Activated T-cell treated with anti-CD3 and anti-CD28 coated beads, Interleukin-2, amount 50 U/mL, for 24 hours (primary cell): ENCODE results near the gene VPS26A.
"Not testable (repeated sequence)": the region's sequence is repeated elsewhere in the genome, so short reads cannot be mapped to it uniquely, and the experiment has no call there.

Experiments
- DNase-seq: peaks from one replicate; pipeline ENCODE4 v3.0.0-alpha.2; 2020
- H3K27ac Mint-ChIP-seq: 2 replicates; pipeline ENCODE4 v1.8.0; 2020; ENCODE audit warnings: mild to moderate bottlenecking, mixed read lengths
- H3K27me3 Mint-ChIP-seq: 2 replicates; pipeline ENCODE4 v1.8.0; 2020; ENCODE audit warnings: mixed read lengths
- H3K36me3 Mint-ChIP-seq: 2 replicates; pipeline ENCODE4 v1.8.0; 2020; ENCODE audit warnings: low read depth, mixed read lengths
- H3K4me1 Mint-ChIP-seq: 2 replicates; pipeline ENCODE4 v1.8.0; 2020; ENCODE audit warnings: low read depth, mixed read lengths
- H3K4me3 Mint-ChIP-seq: 2 replicates; pipeline ENCODE4 v1.8.0; 2020; ENCODE audit warnings: mild to moderate bottlenecking, moderate library complexity, mixed read lengths
- H3K9me3 Mint-ChIP-seq: 2 replicates; pipeline ENCODE4 v1.8.0; 2020; ENCODE audit warnings: mixed read lengths

The VPS26A gene

DNA sequence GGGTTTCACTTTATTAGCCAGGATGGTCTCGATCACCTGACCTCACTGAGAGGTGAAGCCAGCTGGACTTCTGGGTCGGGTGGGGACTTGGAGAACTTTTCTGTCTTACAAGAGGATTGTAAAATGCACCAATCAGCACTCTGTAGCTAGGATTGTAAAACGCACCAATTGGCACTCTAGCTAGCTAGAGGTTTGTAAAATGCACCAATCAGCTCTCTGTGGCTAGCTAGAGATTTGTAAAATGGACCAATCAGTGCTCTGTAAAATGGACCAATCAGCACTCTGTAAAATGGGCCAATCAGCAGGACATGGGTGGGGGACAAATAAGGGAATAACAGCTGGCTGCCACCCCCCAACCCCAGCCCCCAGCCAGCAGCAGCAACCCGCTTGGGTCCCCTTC, 51.3 kb downstream of the VPS26A start:
- H3K4me3 Mint-ChIP-seq, H3K27ac Mint-ChIP-seq, H3K27me3 Mint-ChIP-seq, DNase-seq, H3K9me3 Mint-ChIP-seq: not testable (repeated sequence)
- Mint-ChIP-seq H3K4me1 (peaks cover 18% of the 10 kb centered on the region), H3K36me3 (peaks cover 38% of the 10 kb centered on the region)

DNA sequence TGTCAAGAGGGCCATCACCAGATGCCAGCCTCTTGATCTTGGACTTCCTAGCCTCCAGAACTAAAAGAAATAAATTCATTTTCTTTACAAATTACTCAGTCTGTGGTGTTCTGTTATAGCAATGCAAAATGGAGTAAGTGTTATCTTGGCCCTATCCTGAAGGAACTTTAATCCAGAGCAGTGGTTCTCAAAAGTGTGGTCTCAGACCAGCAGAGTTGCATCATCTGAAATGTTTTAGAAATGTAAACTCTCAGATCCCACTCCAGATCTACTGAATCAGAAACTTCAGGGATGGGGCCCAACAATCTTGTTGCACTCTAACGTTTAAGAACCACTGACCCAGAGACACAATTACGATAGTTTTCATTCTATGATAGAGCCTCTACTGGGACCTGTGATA, 52.8 kb downstream of the VPS26A start:
- H3K27ac Mint-ChIP-seq = no peak overlapping the region

DNA sequence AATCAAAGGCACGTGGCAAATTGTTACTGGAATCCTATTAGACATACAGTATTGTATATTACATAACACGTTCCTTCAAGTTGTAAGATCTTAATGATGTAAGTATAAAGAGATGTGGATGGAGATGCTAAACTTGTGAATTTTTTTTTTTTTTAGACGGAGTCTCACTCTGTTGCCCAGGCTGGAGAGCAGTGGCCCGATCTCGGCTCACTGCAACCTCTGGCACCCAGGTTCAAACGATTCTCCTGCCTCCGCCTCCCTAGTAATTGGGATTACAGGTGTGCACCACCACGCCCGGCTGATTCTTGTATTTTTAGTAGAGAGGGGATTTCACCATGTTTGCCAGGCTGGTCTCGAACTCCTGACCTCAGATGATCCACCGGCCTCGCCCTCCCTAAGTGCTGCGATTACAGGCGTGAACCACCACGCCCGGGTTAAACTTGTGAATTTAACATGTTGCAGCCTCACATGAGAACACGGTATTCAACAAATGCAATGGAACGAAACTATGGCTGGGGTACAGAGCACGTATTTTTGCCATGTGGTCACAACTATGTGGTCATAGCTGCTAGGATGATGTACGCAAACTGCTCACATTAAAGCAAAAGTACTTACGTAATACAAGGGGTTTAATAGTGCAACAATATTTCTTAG, 55.2 kb downstream of the VPS26A start:
- Mint-ChIP-seq H3K9me3 (no peaks in the 10 kb centered on the region), H3K27ac (peak overlapping the region; percentile 100), H3K36me3 (peaks cover 36% of the 10 kb centered on the region), H3K27me3 (no peaks in the 10 kb centered on the region), H3K4me1 (peaks cover 38% of the 10 kb centered on the region), H3K4me3 (peak overlapping the region; percentile 87)
- peak; percentile 64 for DNase-seq

More for the DNA sequence above, 52.8 kb downstream of the VPS26A start:
- peaks cover 27% of the 10 kb centered on the region for H3K4me1 Mint-ChIP-seq
- no peak overlapping the region for H3K4me3 Mint-ChIP-seq
- peaks cover 30% of the 10 kb centered on the region for H3K36me3 Mint-ChIP-seq
- DNase-seq = no peak
- no peaks in the 10 kb centered on the region for H3K27me3 Mint-ChIP-seq
- H3K9me3 Mint-ChIP-seq = no peaks in the 10 kb centered on the region

DNA sequence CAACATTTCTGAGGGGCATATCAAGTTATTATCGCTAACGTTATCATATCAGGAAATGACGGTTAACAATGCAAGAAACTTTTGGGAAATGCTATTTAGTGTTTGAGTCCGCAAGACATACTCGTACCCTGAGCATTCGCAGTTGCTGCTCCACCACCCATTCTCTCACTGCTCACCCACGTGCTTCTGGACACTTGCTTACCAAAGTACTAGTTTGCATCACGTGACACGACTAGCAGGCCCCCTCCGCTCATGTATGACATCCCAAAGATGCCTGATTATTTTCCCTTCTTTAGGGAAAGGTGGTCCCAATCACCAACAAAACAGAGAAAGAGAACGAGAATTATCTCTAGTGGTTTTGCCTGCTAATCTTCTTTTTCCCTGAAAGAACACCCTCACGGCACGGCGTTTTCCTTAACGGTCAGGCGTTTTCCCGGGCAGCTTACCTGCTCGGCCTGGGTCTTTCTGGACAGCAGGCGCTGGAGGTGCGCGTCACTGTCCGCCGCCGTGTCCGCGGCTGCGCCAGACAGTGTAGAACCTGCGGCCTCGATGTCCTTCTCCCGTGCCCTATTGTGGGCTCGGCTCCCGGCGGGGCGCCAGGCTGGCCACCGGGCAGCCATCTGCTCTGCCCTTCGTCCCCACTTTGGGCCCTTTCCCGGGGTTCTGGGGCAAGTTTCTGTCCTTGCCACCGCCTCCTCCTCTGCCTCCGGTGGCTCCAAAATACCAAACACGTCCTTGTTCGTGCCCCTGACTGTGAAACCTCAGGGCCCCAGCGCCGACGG, 56.0 kb downstream of the VPS26A start, which contains the start of gene SUPV3L1:
Gene SUPV3L1, plus strand, starts transcription at position 492 of the 782 bp plus-strand sequence. Its CDS starts 58 bp downstream, at position 550.
- DNase-seq = peak; percentile 94
- Mint-ChIP-seq H3K9me3 (no peaks in the 10 kb centered on the region), H3K27me3 (no peaks in the 10 kb centered on the region), H3K36me3 (peaks cover 43% of the 10 kb centered on the region), H3K4me1 (peaks cover 44% of the 10 kb centered on the region), H3K27ac (peak within 1 kb of the TSS; percentile 100), H3K4me3 (peak within 1 kb of the TSS; percentile 87)

DNA sequence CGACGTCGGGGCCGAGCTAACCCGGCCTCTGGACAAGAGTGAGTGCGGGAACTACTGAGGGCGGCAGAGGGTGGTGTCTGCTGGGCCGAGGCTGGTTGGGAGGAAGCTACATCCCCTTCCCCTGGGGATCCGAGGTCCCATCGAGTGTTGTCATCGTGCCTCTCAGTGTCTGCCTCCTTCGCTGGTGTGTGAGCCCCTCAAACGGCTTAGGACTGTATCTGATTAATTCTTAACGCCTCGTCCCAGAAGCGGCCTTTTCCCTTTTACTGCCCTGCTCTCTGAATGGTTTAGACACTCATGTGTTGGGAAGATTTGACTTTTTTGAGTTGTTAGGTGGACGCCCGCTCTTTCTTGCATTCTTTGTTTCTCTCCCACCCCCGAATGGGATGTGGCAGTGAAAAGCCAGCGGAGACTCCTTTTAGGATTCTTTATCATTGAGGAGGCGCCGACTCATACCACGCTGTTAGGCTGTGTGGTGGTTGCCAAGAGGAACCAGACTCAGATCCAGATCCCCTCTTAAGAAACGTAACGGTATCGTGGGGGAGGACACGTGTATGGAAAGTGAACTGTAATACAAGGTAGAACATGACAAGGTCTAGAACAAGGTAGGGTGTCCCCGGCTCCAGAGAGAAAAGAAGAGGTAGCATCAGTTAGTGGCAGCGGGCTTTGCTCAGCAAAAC, 56.7 kb downstream of the VPS26A start:
- Mint-ChIP-seq H3K9me3 (no peaks in the 10 kb centered on the region), H3K27ac (peak overlapping the region; percentile 100), H3K27me3 (no peaks in the 10 kb centered on the region), H3K4me1 (peaks cover 47% of the 10 kb centered on the region), H3K4me3 (peak overlapping the region; percentile 87), H3K36me3 (peaks cover 49% of the 10 kb centered on the region)
- DNase-seq = no peak

DNA sequence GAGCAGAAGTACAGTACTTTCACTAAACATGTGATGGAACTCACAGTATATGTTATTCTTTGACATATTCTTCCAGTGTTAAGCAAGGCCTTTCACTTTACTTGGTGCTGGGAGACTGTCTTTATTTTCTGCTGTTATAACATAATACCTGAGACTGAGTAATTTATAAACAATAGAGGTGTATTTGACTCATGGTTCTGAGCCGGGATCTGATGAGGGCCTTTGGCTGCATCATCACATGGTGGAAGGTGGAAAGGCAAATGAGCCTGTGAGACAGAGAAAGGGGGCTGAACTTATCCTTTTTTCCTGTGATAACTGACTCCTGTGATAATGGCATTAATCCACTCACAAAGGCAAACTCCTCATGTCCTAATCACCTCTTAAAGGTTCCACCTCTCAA, 57.5 kb downstream of the VPS26A start:
- Mint-ChIP-seq H3K27me3 (no peaks in the 10 kb centered on the region), H3K27ac (peak overlapping the region; percentile 100), H3K36me3 (peaks cover 57% of the 10 kb centered on the region), H3K9me3 (no peaks in the 10 kb centered on the region), H3K4me1 (peaks cover 48% of the 10 kb centered on the region), H3K4me3 (peak overlapping the region; percentile 87)
- no peak for DNase-seq

DNA sequence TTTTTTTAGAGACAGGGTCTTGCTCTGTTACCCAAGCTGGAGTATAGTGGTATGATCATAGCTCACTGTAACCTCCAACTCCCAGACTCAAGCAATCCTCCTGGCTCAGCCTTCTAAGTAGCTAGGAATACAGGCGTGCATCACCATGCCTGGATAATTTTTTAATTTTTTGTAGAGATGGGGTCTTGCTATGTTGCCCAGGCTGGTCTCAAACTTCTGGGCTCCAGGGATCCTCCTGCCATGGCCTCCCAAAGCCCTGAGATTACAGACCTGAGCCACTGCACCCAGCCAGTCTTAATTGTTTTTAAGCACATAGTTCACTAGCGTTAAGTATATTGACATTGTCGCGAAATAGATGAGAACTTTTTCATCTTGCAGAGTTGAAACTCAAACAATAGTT, 58.0 kb downstream of the VPS26A start:
- peaks cover 62% of the 10 kb centered on the region for H3K36me3 Mint-ChIP-seq
- H3K9me3 Mint-ChIP-seq = no peaks in the 10 kb centered on the region
- no peak overlapping the region for H3K27ac Mint-ChIP-seq
- peaks cover 48% of the 10 kb centered on the region for H3K4me1 Mint-ChIP-seq
- DNase-seq = no peak
- H3K4me3 Mint-ChIP-seq = peak overlapping the region; percentile 1
- H3K27me3 Mint-ChIP-seq = no peaks in the 10 kb centered on the region

DNA sequence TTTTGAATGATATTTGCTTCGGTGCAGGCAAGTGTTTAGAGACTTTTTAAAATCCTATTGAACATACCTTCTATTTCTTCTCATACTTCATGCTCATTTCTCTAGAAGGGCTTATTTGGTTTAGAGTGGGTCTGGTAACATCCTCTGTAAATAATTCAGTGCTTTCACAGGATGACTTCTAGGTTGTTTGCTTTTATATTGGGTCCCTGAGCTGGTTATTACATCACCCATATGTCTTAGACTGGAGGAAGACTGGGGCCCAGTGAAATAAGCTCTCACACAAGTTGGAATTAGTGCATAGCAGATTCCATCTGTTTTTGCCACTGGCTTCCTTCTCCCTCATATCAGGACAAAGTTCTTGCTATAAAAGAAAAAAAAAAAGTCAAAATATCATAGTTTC, 62.5 kb downstream of the VPS26A start:
- Mint-ChIP-seq H3K36me3 (peaks cover 87% of the 10 kb centered on the region), H3K27ac (peak overlapping the region; percentile 60), H3K9me3 (no peaks in the 10 kb centered on the region), H3K27me3 (no peaks in the 10 kb centered on the region), H3K4me1 (peaks cover 29% of the 10 kb centered on the region), H3K4me3 (no peak overlapping the region)
- DNase-seq = no peak

DNA sequence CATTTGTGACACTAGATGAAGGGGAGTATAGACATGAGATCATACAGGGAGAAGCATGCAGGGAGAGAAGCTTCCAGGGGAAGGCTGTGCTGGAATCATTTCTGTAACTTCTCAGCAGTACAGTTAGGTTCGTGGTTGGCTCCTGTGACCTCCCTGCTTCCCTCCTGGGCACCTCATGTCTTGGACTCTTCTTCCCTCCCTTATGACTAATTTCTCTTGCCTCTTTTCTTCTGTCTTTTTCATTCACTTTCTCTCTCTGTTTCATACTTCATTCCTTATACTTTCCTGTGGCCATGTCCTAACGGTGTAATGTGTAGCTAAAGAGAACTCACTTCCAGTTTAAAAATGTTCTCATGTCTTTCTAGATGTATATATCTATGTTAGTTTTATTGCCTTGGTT, 77.1 kb downstream of the VPS26A start:
- Mint-ChIP-seq H3K27ac (peak overlapping the region; percentile 71), H3K27me3 (no peaks in the 10 kb centered on the region), H3K4me3 (no peak overlapping the region), H3K9me3 (no peaks in the 10 kb centered on the region), H3K36me3 (peaks cover 87% of the 10 kb centered on the region), H3K4me1 (peaks cover 27% of the 10 kb centered on the region)
- DNase-seq = no peak

DNA sequence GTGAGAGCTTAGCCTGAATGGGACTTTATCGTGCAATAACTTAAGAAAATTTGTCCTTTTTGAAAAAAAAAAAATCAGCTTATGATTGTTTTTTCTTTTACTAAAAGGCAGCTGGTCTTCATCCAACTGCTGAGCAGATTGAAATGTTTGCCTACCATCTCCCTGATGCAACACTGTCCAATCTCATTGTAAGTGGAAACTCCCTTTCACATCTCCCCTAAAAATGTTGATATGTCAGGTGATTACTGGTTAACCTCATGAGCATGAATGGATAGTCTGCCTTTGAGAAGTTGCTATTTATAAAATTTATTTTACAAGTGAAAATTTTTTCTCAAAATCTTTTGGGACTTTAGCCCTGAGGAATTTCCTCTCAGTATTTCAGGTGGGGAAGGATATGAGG, 78.4 kb downstream of the VPS26A start:
- H3K27ac Mint-ChIP-seq = peak overlapping the region; percentile 56
- no peaks in the 10 kb centered on the region for H3K9me3 Mint-ChIP-seq
- H3K27me3 Mint-ChIP-seq = no peaks in the 10 kb centered on the region
- H3K36me3 Mint-ChIP-seq = peaks cover 87% of the 10 kb centered on the region
- peaks cover 31% of the 10 kb centered on the region for H3K4me1 Mint-ChIP-seq
- no peak overlapping the region for H3K4me3 Mint-ChIP-seq
- no peak for DNase-seq

DNA sequence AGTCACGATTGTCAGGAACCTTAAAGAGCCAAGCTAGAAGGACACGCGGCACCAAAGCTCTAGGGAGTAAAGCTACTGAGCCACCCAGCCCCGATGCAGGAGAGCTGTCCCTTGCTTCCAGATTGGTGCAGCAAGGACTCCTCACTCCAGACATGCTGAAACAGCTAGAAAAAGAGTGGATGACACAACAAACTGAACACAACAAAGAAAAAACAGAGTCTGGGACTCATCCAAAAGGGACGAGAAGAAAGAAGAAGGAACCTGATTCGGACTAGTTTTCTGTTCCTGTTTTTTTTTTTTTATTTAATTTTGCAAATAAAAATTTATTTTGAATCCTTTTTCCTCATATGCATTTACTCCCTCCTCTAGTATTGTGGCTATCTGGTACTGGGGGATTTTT, 84.8 kb downstream of the VPS26A start:
- no peak overlapping the region for H3K27ac Mint-ChIP-seq
- DNase-seq = no peak
- H3K36me3 Mint-ChIP-seq = peaks cover 51% of the 10 kb centered on the region
- H3K4me1 Mint-ChIP-seq = peaks cover 21% of the 10 kb centered on the region
- H3K9me3 Mint-ChIP-seq = no peaks in the 10 kb centered on the region
- no peaks in the 10 kb centered on the region for H3K27me3 Mint-ChIP-seq
- no peak overlapping the region for H3K4me3 Mint-ChIP-seq

DNA sequence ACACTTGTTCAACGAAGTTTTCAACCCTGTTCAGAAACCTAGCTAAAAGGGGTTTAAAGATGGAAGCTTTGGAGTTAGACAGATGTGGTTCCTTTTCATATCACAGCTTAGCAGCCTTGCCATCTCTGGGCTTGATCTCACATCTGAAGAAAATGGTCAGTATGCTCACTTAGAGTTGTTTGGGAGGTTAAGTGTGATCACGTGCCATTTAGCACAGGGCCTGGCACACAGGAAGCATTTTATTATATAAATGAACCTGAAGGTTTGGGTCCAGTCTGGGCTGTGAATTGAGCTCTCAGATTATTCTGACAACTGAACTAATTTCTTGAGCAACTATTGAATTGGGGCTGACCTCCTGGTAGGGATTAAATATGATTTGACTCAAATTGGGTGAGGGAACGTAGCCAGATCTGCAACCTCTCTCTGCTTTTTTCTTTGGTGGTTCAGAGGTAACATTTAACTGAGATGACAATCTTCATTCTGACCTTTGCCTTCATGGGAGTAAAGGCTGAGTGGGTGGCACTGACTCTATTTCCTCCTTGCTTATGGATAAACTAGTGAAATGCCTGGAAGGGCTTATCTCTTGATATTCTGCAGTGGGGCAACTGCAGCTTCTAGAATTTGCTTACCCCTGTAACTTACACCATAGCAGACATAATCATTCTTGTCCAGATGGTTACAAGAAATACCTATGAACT, 86.0 kb downstream of the VPS26A start:
- H3K9me3 Mint-ChIP-seq = no peaks in the 10 kb centered on the region
- no peak for DNase-seq
- H3K4me1 Mint-ChIP-seq = peaks cover 28% of the 10 kb centered on the region
- no peaks in the 10 kb centered on the region for H3K27me3 Mint-ChIP-seq
- peak overlapping the region; percentile 10 for H3K27ac Mint-ChIP-seq
- no peak overlapping the region for H3K4me3 Mint-ChIP-seq
- peaks cover 43% of the 10 kb centered on the region for H3K36me3 Mint-ChIP-seq

DNA sequence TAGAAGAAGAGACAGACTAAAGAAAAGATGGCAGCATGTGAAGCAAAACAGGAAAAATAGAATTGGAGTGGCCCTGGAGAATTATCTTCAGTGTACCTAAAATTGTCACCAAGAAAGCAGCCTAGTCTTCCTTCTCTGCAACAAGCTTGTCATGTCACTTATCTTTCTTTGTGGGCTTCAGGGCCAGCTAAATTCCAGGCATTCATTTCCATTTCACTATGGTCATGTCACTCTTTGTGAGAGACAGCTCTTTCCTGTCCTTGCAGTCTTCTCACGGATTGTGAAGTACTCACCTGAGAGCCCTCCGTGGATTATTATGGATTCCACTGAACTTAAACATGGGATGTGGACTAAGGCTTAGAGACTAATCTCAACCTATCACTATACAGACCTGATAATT, 87.1 kb downstream of the VPS26A start:
- Mint-ChIP-seq H3K36me3 (peaks cover 33% of the 10 kb centered on the region), H3K4me1 (peaks cover 35% of the 10 kb centered on the region), H3K27me3 (no peaks in the 10 kb centered on the region), H3K4me3 (no peak overlapping the region), H3K9me3 (no peaks in the 10 kb centered on the region), H3K27ac (no peak overlapping the region)
- no peak for DNase-seq

DNA sequence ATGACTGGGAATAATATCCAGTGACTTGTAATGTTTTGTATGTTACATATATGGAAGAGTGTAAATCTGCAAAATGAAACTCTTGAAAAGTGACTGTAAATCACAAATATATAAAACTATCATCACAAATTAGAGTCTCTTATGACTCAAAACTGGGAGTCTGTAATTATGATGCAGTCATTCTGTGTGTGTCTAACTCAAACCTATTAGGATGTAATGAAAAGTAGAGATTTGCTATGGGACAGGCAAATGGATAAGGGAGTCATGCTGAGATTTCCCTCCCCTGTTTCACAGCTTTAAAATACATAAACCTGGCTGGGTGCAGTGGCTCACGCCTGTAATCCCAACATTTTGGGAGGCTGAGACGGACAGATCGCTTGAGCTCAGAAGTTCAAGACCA, 87.5 kb downstream of the VPS26A start:
- no peaks in the 10 kb centered on the region for H3K9me3 Mint-ChIP-seq
- no peaks in the 10 kb centered on the region for H3K27me3 Mint-ChIP-seq
- H3K4me3 Mint-ChIP-seq = no peak overlapping the region
- no peak overlapping the region for H3K27ac Mint-ChIP-seq
- no peak for DNase-seq
- peaks cover 34% of the 10 kb centered on the region for H3K4me1 Mint-ChIP-seq
- H3K36me3 Mint-ChIP-seq = peaks cover 29% of the 10 kb centered on the region
